NT2/D1 (cell line): ENCODE measurements around the gene FBXO30.

Source experiments
- DNase-seq: peaks from one replicate; pipeline ENCODE4 v3.0.0-alpha.2; 2011; ENCODE audit warnings: low read depth, low spot score
- H3K27me3 ChIP-seq: 2 replicates; pipeline ENCODE4 v1.6.0; 2011; ENCODE audit warnings: mild to moderate bottlenecking; ENCODE audit not compliant: insufficient read length, insufficient read depth
- H3K36me3 ChIP-seq: 2 replicates; pipeline ENCODE4 v1.6.1; 2011; ENCODE audit warnings: mild to moderate bottlenecking, low read length, mixed read lengths; ENCODE audit not compliant: insufficient read depth, insufficient read length
- H3K4me1 ChIP-seq: 2 replicates; pipeline ENCODE4 v1.5.1; 2011; ENCODE audit not compliant: insufficient read depth, insufficient read length
- H3K4me3 ChIP-seq: 2 replicates; pipeline ENCODE4 v1.5.1; 2011; ENCODE audit warnings: low read depth; ENCODE audit not compliant: insufficient read length
- H3K9ac ChIP-seq: 2 replicates; pipeline ENCODE4 v1.6.0; 2011; ENCODE audit warnings: low read depth; ENCODE audit not compliant: insufficient read length
- H3K9me3 ChIP-seq: 2 replicates; pipeline ENCODE4 v1.5.1; 2011; ENCODE audit warnings: mild to moderate bottlenecking, low read length; ENCODE audit not compliant: insufficient read depth
- SUZ12 ChIP-seq: IDR thresholded peaks from 2 replicates; pipeline ENCODE4 v1.6.1; 2011; ENCODE audit not compliant: insufficient read length, insufficient read depth; ENCODE audit errors: extremely low read depth
- YY1 ChIP-seq: IDR thresholded peaks from 2 replicates; pipeline ENCODE4 v1.6.1; 2011; ENCODE audit not compliant: insufficient read length, insufficient read depth
- ZNF274 ChIP-seq: IDR thresholded peaks from 2 replicates; pipeline ENCODE4 v1.6.1; 2011; ENCODE audit warnings: mild to moderate bottlenecking, low read depth, low read length

Gene FBXO30

DNA sequence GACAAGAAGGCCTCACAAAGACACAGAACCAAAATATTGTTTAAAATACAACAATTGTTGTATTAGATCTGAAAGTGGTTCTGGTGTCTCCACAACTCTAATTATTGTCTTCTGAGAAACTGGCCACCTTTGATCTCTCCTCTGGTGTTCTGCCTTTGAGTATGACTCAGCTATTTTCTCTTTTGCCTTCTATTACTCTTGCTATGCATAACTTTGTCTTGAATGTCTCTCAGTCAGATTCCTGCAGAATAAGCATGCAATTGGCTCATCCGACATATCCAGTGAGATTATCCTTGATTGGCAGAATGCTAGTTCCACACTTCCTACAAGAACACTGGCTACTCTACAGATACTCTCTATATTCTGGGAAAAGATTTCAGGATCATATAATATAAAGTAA lies 65.0 kb downstream of the FBXO30 start:
- no peak for DNase-seq
- no peak overlapping the region for H3K4me3 ChIP-seq
- H3K9ac ChIP-seq: no peak overlapping the region
- TF ChIP-seq SUZ12: no peak
- TF ChIP-seq ZNF274: no peak
- TF ChIP-seq YY1: no peak
- no peaks in the 10 kb centered on the region for H3K4me1 ChIP-seq
- no peaks in the 10 kb centered on the region for H3K9me3 ChIP-seq
- no peaks in the 10 kb centered on the region for H3K27me3 ChIP-seq
- H3K36me3 ChIP-seq: no peaks in the 10 kb centered on the region

DNA sequence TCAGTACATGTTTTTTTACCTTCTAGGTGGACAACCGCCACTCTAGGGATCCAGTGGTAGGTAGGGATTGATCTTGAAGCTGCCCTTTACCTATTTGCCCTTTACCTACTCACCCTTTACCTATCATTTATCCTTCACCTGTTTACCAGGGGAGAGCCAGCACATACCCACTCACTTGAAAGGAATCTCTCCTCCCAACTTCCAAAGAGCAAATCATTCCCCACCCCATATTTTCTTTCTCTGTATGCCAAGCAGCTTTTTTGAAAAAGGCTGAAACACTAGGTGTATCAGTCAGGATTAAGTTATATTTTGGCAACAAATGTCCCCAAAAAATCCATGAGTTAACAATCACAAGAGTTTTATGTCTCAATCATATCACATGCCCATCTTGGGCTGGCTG lies 68.7 kb downstream of the FBXO30 start:
- Histone ChIP-seq H3K27me3 (no peaks in the 10 kb centered on the region), H3K4me1 (no peaks in the 10 kb centered on the region), H3K4me3 (no peak overlapping the region), H3K9ac (no peak overlapping the region), H3K9me3 (no peaks in the 10 kb centered on the region), H3K36me3 (no peaks in the 10 kb centered on the region)
- no peak for DNase-seq
- TF ChIP-seq SUZ12: no peak
- TF ChIP-seq YY1: no peak
- TF ChIP-seq ZNF274: no peak

DNA sequence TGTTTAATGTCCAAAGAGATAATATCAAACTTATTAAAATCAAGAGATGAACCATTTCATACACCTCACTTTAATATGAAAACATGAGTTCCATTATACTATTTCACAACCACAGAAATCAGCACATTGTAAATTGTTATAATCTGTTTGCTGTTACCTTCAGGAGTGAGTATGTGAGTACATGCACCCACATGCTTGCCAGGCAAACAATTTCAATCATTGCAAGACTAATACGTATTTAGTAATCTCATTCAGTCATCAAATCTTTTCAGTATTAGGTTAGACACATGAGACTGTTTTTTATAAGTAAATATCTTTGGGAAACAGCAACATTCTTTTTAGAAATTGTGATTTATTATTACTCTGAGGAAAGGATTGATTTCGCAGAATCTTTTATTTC lies 70.0 kb downstream of the FBXO30 start:
- H3K27me3 ChIP-seq: no peaks in the 10 kb centered on the region
- no peaks in the 10 kb centered on the region for H3K36me3 ChIP-seq
- H3K9ac ChIP-seq: no peak overlapping the region
- no peak overlapping the region for H3K4me3 ChIP-seq
- TF ChIP-seq SUZ12: no peak
- no peak for TF ChIP-seq YY1
- TF ChIP-seq ZNF274: no peak
- DNase-seq: no peak
- no peaks in the 10 kb centered on the region for H3K4me1 ChIP-seq
- H3K9me3 ChIP-seq: no peaks in the 10 kb centered on the region
